K562 (cell line): ENCODE results near the gene PIK3CA. TPM values are rescaled to one million over a fixed set of nuclear protein-coding genes. Genes with fewer than 3 reads are reported as not detected.

Experiments used
- ATAC-seq: fragments of 200-7000 bp; cut with Tn5 transposase; 3 replicates; pipeline ENCODE4 v1.9.1; 2020; ENCODE audit warnings: moderate library complexity
- BruUV-seq: library from RNA; stranded (reverse); fragments of 400-500 nt; replicated peaks from 2 replicates; lab custom pipeline; 2021; lab: Mats Ljungman, UMichigan
- CTCF ChIA-PET: fragments of 300-600 bp; formaldehyde crosslinking; extraction: SDS; loops from one replicate; lab custom pipeline; 2021; ENCODE audit warnings: low intra/inter-chr PET ratio; lab: Yijun Ruan, JAX
- POLR2A ChIA-PET: fragments of 300-600, 350-650 bp; sonication (Branson Sonifier 250); formaldehyde crosslinking; extraction: SDS; loops from one replicate; lab custom pipeline; 2021; ENCODE audit warnings: antibody characterized with exemption, inconsistent platforms; lab: Yijun Ruan, JAX
- DNase-seq, 4 experiments: peaks; one replicate each; pipeline versions ENCODE4 v3.0.0 to v3.0.0-alpha.2; 2011 to 2018; ENCODE audit warnings: low spot score in 3 of 4, mixed read lengths in 3 of 4; ENCODE audit errors: extremely low read depth in 1 of 4
- FAIRE-seq: peaks from 2 replicates; lab custom pipeline; 2011; peaks lifted over from hg19 to GRCh38; lab: Jason Lieb, UNC
- H2AFZ ChIP-seq: 2 replicates; pipeline ENCODE4 v1.6.0; 2011; ENCODE audit warnings: low read depth, low read length, control low read depth, inconsistent platforms
- H3K27ac ChIP-seq: fragments of 200-600 bp; 3 replicates; pipeline ENCODE4 v1.8.0; 2011; ENCODE audit warnings: low read depth, mild to moderate bottlenecking, control low read depth, inconsistent platforms, low read length, moderate library complexity, mixed read lengths; ENCODE audit errors: extremely low read depth
- H3K27me3 ChIP-seq, 2 experiments: fragments of 300-600 bp in 1 of 2; 2 replicates in 1 of 2; 3 replicates in 1 of 2; pipeline versions ENCODE4 v1.6.0 to v1.8.0; 2011; ENCODE audit warnings: inconsistent platforms in 2 of 2, low read length in 2 of 2, mild to moderate bottlenecking in 1 of 2, mixed read lengths in 1 of 2, moderate library complexity in 1 of 2; ENCODE audit not compliant: control insufficient read depth in 2 of 2, insufficient read depth in 2 of 2
- H3K36me3 ChIP-seq: fragments of 300-600 bp; 3 replicates; pipeline ENCODE4 v1.8.0; 2011; ENCODE audit warnings: mild to moderate bottlenecking, low read length, inconsistent platforms; ENCODE audit not compliant: control insufficient read depth, insufficient read depth
- H3K4me1 ChIP-seq, 2 experiments: fragments of 200-600 bp in 1 of 2; replicated peaks in 1 of 2; 2 replicates in 1 of 2; 3 replicates in 1 of 2; pipeline versions ENCODE4 v1.5.1 to v1.8.0; 2011; ENCODE audit warnings: inconsistent platforms in 2 of 2, low read length in 2 of 2, mild to moderate bottlenecking in 1 of 2, mixed read lengths in 1 of 2, moderate library complexity in 1 of 2; ENCODE audit not compliant: control insufficient read depth in 2 of 2, insufficient read depth in 2 of 2
- H3K4me2 ChIP-seq: 2 replicates; pipeline ENCODE4 v1.6.1; 2011; ENCODE audit warnings: low read length, control low read depth, inconsistent platforms, mixed read lengths; ENCODE audit not compliant: insufficient read depth
- H3K4me3 ChIP-seq: fragments of 200-600 bp; sonication (generic), shearing (Covaris generic); 2 replicates; pipeline ENCODE4 v1.5.1; 2016; ENCODE audit warnings: control low read depth, inconsistent platforms
- H3K79me2 ChIP-seq: fragments of 200-600 bp; 3 replicates; pipeline ENCODE4 v1.8.0; 2011; ENCODE audit warnings: low read length, inconsistent platforms; ENCODE audit not compliant: control insufficient read depth, insufficient read depth
- H3K9ac ChIP-seq, 2 experiments: 2 replicates each; pipeline versions ENCODE4 v1.6.0 to v1.6.1; 2011; ENCODE audit warnings: low read depth in 2 of 2, low read length in 2 of 2, control low read depth in 1 of 2, inconsistent platforms in 1 of 2, mild to moderate bottlenecking in 1 of 2, mixed read lengths in 1 of 2; ENCODE audit not compliant: insufficient read depth in 1 of 2
- H3K9me1 ChIP-seq: one replicate; pipeline ENCODE4 v1.6.0; 2011; ENCODE audit warnings: inconsistent platforms, mild to moderate bottlenecking, low read length, moderate library complexity; ENCODE audit not compliant: control insufficient read depth, insufficient read depth
- H3K9me3 ChIP-seq: replicated peaks from 2 replicates; pipeline ENCODE4 v1.5.1; 2011; ENCODE audit warnings: low read depth, low read length, inconsistent platforms; ENCODE audit not compliant: control insufficient read depth, insufficient read depth
- H4K20me1 ChIP-seq: replicated peaks from 2 replicates; pipeline ENCODE4 v1.6.1; 2011; ENCODE audit warnings: low read length, inconsistent platforms, mixed read lengths; ENCODE audit not compliant: control insufficient read depth, insufficient read depth
- CEBPG ChIP-seq, 3 experiments: fragments of 200-800 bp in 1 of 3; sonication (Bioruptor generic) in 1 of 3; sonication (generic) in 1 of 3; formaldehyde crosslinking in 1 of 3; IDR thresholded peaks in 2 of 3; conservative IDR thresholded peaks in 1 of 3; 2 replicates each; pipeline versions ENCODE4 v1.6.1 to v1.8.0; 2016 to 2022; ENCODE audit warnings: missing compliant biosample characterization in 2 of 3, missing genetic modification characterization in 2 of 3, mild to moderate bottlenecking in 1 of 3, missing genetic modification reagents in 1 of 3
- EP300 ChIP-seq: IDR thresholded peaks from 2 replicates; pipeline ENCODE4 v1.6.1; 2012; ENCODE audit warnings: low read length, improper control_type of control experiment
- ERF ChIP-seq: fragments of 450-650 bp; formaldehyde crosslinking; IDR thresholded peaks from 2 replicates; pipeline ENCODE4 v1.4.0; 2020; ENCODE audit warnings: mild to moderate bottlenecking, mixed read lengths
- ESRRA ChIP-seq: fragments of 450-650 bp; IDR thresholded peaks from 2 replicates; pipeline ENCODE4 v1.6.1; 2014; ENCODE audit warnings: low read depth, mild to moderate bottlenecking, moderate library complexity, borderline replicate concordance
- ESRRB ChIP-seq: fragments of 250-450 bp; sonication (Bioruptor Pico); IDR thresholded peaks from 2 replicates; pipeline ENCODE4 v1.5.0; 2020; ENCODE audit warnings: mild to moderate bottlenecking, moderate library complexity, borderline replicate concordance
- NBN ChIP-seq: fragments of 450-650 bp; IDR thresholded peaks from 2 replicates; pipeline ENCODE4 v1.6.1; 2016; ENCODE audit warnings: low read depth, mild to moderate bottlenecking
- RB1 ChIP-seq: fragments of 450-650 bp; IDR thresholded peaks from 2 replicates; pipeline ENCODE4 v1.6.1; 2017; ENCODE audit warnings: low read depth, mild to moderate bottlenecking
- TGIF2 ChIP-seq: sonication (generic); formaldehyde crosslinking; IDR thresholded peaks from 2 replicates; pipeline ENCODE4 v1.8.1; 2022; ENCODE audit warnings: mild to moderate bottlenecking, missing genetic modification reagents, moderate library complexity
- ZBTB26 ChIP-seq: fragments of 450-650 bp; formaldehyde crosslinking; IDR thresholded peaks from 2 replicates; pipeline ENCODE4 v1.4.0; 2022; ENCODE audit warnings: missing genetic modification characterization
- ZKSCAN8 ChIP-seq: fragments of 200-800 bp; sonication (Bioruptor generic); IDR thresholded peaks from 2 replicates; pipeline ENCODE4 v1.6.1; 2016; ENCODE audit warnings: missing genetic modification characterization, missing compliant biosample characterization
- ZNF57 ChIP-seq: fragments of 450-650 bp; formaldehyde crosslinking; IDR thresholded peaks from 2 replicates; pipeline ENCODE4 v1.4.0; 2020; ENCODE audit warnings: mild to moderate bottlenecking, moderate library complexity
- WGBS: fragments of 100-300 bp; shearing (Covaris generic); methylation state at CpG from one replicate; pipeline ENCODE4 v1.1.6; 2016; ENCODE audit warnings: low coverage, mixed read lengths; ENCODE audit not compliant: insufficient coverage; ENCODE audit errors: missing lambda C conversion rate; 5-methylcytosine and 5-hydroxymethylcytosine counted together
- in situ Hi-C: fragments of 300-500 bp; cut with MboI; formaldehyde crosslinking; loops from 4 replicates; pipeline ENCODE4 v1.15.0; 2018; ENCODE audit warnings: inconsistent platforms, mixed read lengths
- intact Hi-C: fragments of 100-400 bp; cut with micrococcal nuclease; formaldehyde crosslinking; loops from 2 replicates; pipeline ENCODE4 v1.14.2; 2022
- polyA plus RNA-seq, 8 experiments: library from polyadenylated mRNA; depleted of rRNA in 4 of 8; stranded (reverse) in 5 of 8; unstranded in 3 of 8; fragments of >200 nt; fragmentation: Nextera tagmentation in 2 of 8; fragmentation: Illumina TruSeq in 1 of 8; extraction: Ambion mirVana in 2 of 8; extraction: Trizol in 1 of 8; gene quantifications; 2 replicates each; pipeline versions ENCODE4 v1.2.1 to v1.2.3, GENCODE V29; 2011 to 2014; ENCODE audit warnings: inconsistent platforms in 1 of 8, missing spikeins in 1 of 8
- total RNA-seq, 7 experiments: library from RNA; depleted of rRNA in 6 of 7; stranded (reverse); fragments of >200 nt in 6 of 7; fragmentation: Illumina TruSeq in 2 of 7; extraction: Trizol in 2 of 7; gene quantifications; 2 replicates each; pipeline versions ENCODE4 v1.2.1 to v1.2.3, GENCODE V29; 2011 to 2021; ENCODE audit warnings: low replicate concordance in 1 of 7
- TF ChIP-seq, protein P1 (sequence below), 2 experiments: IDR thresholded peaks; 2 replicates each; pipeline ENCODE4 v1.6.1; 2012; ENCODE audit warnings: improper control_type of control experiment in 2 of 2, low read depth in 2 of 2, low read length in 2 of 2, borderline replicate concordance in 1 of 2

Gene PIK3CA
- total and polyA plus RNA-seq, 9 of the 15 experiments (the other 6 are each of a cell fraction or from before 2014, with no cell fraction given) = 3.8 to 19.4 (median 10.8) TPM

DNA sequence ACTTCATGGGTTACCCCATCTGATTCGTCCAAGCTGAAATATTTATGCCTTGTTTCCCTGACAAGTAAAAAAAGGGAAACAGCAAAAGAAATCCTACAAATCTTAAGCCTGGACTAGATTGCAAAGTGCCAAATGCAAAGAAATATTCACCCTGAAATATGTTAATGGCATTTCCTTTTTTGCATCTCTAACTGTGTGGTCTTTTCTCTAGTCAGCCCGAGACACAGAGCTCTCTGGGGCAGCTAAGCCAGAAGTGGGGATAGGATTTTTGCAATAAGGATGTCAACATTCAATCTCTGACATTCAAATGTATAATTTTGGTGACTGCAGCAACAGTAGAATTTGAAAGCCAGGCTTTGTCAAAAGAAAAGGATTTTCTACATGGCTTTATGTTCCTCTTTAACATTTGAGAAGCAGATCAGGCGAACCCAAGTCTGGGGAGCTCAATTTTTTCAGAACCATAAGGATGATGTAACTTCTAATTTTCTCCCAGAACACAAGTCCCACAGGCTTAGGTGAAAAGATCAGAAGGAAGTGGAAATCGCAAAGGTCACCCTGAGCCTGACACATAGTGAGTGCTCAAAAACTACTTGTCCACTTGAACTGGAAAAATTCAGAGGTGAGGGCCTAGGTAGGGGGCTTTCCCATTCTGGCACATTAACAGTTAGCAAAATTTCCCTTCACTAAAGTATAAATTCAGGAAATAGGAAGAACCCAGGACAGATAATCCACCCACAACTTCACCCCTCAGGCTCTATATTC, 131.0 kb downstream of the PIK3CA start:
- Histone ChIP-seq H3K4me1 (peaks cover 6 to 13% of the 10 kb centered on the region in 2 experiments; a peak in 4 of 5 replicates), H3K9me3 (no peaks in the 10 kb centered on the region), H4K20me1 (no peaks in the 10 kb centered on the region), H3K27me3 (no peaks in the 10 kb centered on the region), H2AFZ (peak overlapping the region; percentile 7; the same call in 1 of the 2 replicates), H3K27ac (no peak overlapping the region), H3K79me2 (no peaks in the 10 kb centered on the region), H3K4me2 (no peak overlapping the region), H3K9ac (no peak overlapping the region), H3K9me1 (no peaks in the 10 kb centered on the region), H3K4me3 (no peak overlapping the region), H3K36me3 (no peaks in the 10 kb centered on the region)
- ChIA-PET POLR2A (interaction anchor here (0.9 to 1.3 kb wide), 2 partner anchors 7 to 11 kb away, joined by 3 to 4 read pairs; no protein-coding TSS in a partner anchor), CTCF (no interaction called here)
- intact Hi-C loops = no loop called here
- DNase-seq (no peak), FAIRE-seq (no peak), ATAC-seq (no peak)
- in situ Hi-C loops = no loop called here
- no TSS peak for BruUV-seq
- WGBS = 52% methylated on average over 4 of the region's 4 CpGs
- TF ChIP-seq ESRRB (CRISPR knock-in tag) (no peak), ESRRA (peak; percentile 56), CEBPG (CRISPR knock-in tag; IDR thresholded peaks at IDR 0.05) (no peak), CEBPG (tag; conservative IDR thresholded peaks at IDR 0.05 in 1 of 2, IDR thresholded peaks at IDR 0.05 in 1 of 2) (peak in 1 of 2 experiments; percentile 69; a peak in 2 of 4 replicates), RB1 (no peak), ZNF57 (CRISPR knock-in tag) (no peak), ZKSCAN8 (CRISPR knock-in tag) (no peak), TGIF2 (no peak), EP300 (no peak), ZBTB26 (CRISPR knock-in tag) (no peak), ERF (CRISPR knock-in tag) (no peak), NBN (no peak)
- TF ChIP-seq, protein P1, sequence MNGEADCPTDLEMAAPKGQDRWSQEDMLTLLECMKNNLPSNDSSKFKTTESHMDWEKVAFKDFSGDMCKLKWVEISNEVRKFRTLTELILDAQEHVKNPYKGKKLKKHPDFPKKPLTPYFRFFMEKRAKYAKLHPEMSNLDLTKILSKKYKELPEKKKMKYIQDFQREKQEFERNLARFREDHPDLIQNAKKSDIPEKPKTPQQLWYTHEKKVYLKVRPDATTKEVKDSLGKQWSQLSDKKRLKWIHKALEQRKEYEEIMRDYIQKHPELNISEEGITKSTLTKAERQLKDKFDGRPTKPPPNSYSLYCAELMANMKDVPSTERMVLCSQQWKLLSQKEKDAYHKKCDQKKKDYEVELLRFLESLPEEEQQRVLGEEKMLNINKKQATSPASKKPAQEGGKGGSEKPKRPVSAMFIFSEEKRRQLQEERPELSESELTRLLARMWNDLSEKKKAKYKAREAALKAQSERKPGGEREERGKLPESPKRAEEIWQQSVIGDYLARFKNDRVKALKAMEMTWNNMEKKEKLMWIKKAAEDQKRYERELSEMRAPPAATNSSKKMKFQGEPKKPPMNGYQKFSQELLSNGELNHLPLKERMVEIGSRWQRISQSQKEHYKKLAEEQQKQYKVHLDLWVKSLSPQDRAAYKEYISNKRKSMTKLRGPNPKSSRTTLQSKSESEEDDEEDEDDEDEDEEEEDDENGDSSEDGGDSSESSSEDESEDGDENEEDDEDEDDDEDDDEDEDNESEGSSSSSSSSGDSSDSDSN (IDR thresholded peaks at IDR 0.05; ENCODE audit: borderline replicate concordance in 1 of 2, low read depth in 2 of 2, low read length in 2 of 2) = no peak
